ENCODE results near the gene HSF5.

The HSF5 gene

GRCh38 chr17:58376472-58377000, 111.7 kb downstream of the HSF5 start:
- Histone ChIP-seq H3F3A (ENCODE audit: insufficient read depth, low read length) (0 out of 2 replicates have a peak, but pooled peaks cover 1% of the 10 kb centered on the region), H3K36me3 (replicated peaks; ENCODE audit: insufficient read depth, low read length) (no peaks in the 10 kb centered on the region), H3K27me3 (replicated peaks; ENCODE audit: insufficient read depth, low read length) (no peaks in the 10 kb centered on the region; the same call in 1 of the 2 replicates), H3K4me3 (ENCODE audit: low read length) (no peak overlapping the region), H3K9ac (ENCODE audit: low read length) (no peak overlapping the region), H3K4me1 (ENCODE audit: low read length) (peaks cover 4% of the 10 kb centered on the region), H2AFZ (ENCODE audit: low read length) (no peak overlapping the region), H3K27ac (ENCODE audit: low read length) (no peak overlapping the region), H3K79me2 (ENCODE audit: low read length) (no peaks in the 10 kb centered on the region), H4K20me1 (ENCODE audit: insufficient read depth, low read length) (no peaks in the 10 kb centered on the region), H3K4me2 (ENCODE audit: low read depth, low read length) (no peak overlapping the region), H3K9me2 (replicated peaks; ENCODE audit: insufficient read depth, low read length) (no peaks in the 10 kb centered on the region), H3K9me3 (replicated peaks; ENCODE audit: insufficient read depth, low read length) (no peaks in the 10 kb centered on the region)
- DNase-seq, result no peak
- TF ChIP-seq EZH2 (optimal IDR thresholded peaks at IDR 0.05; ENCODE audit: low read depth, low read length) (no peak), EZH2phosphoT487 (IDR thresholded peaks at IDR 0.05; ENCODE audit: low read length) (no peak), CTCF (IDR thresholded peaks at IDR 0.05; ENCODE audit: low read length) (no peak)

GRCh38 chr17:58375811-58376210, 112.4 kb downstream of the HSF5 start:
- H3K4me3 ChIP-seq (ENCODE audit: low read length), result no peak overlapping the region
- no peak for DNase-seq
- no peak overlapping the region for H3K4me2 ChIP-seq (ENCODE audit: low read depth, low read length)
- no peaks in the 10 kb centered on the region; the same call in 1 of the 2 replicates for H3K27me3 ChIP-seq (replicated peaks; ENCODE audit: insufficient read depth, low read length)
- no peaks in the 10 kb centered on the region for H3K36me3 ChIP-seq (replicated peaks; ENCODE audit: insufficient read depth, low read length)
- no peaks in the 10 kb centered on the region for H3K9me3 ChIP-seq (replicated peaks; ENCODE audit: insufficient read depth, low read length)
- no peaks in the 10 kb centered on the region for H3F3A ChIP-seq (ENCODE audit: insufficient read depth, low read length)
- H4K20me1 ChIP-seq (ENCODE audit: insufficient read depth, low read length), result no peaks in the 10 kb centered on the region
- H2AFZ ChIP-seq (ENCODE audit: low read length), result no peak overlapping the region
- H3K79me2 ChIP-seq (ENCODE audit: low read length), result no peaks in the 10 kb centered on the region
- no peak overlapping the region for H3K27ac ChIP-seq (ENCODE audit: low read length)
- H3K9ac ChIP-seq (ENCODE audit: low read length), result no peak overlapping the region
- no peaks in the 10 kb centered on the region for H3K4me1 ChIP-seq (ENCODE audit: low read length)
- TF ChIP-seq EZH2phosphoT487 (IDR thresholded peaks at IDR 0.05; ENCODE audit: low read length) (no peak), EZH2 (optimal IDR thresholded peaks at IDR 0.05; ENCODE audit: low read depth, low read length) (no peak), CTCF (IDR thresholded peaks at IDR 0.05; ENCODE audit: low read length) (no peak)
- no peaks in the 10 kb centered on the region for H3K9me2 ChIP-seq (replicated peaks; ENCODE audit: insufficient read depth, low read length)

- Histone ChIP-seq H3K9me3 (replicated peaks; ENCODE audit: insufficient read depth, low read length) (no peaks in the 10 kb centered on the region), H3K27me3 (replicated peaks; ENCODE audit: insufficient read depth, low read length) (no peaks in the 10 kb centered on the region; the same call in 1 of the 2 replicates), H3K9me2 (replicated peaks; ENCODE audit: insufficient read depth, low read length) (no peaks in the 10 kb centered on the region), H3F3A (ENCODE audit: insufficient read depth, low read length) (no peaks in the 10 kb centered on the region), H3K4me1 (ENCODE audit: low read length) (no peaks in the 10 kb centered on the region), H3K4me3 (ENCODE audit: low read length) (no peak overlapping the region), H3K4me2 (ENCODE audit: low read depth, low read length) (no peak overlapping the region), H3K36me3 (replicated peaks; ENCODE audit: insufficient read depth, low read length) (no peaks in the 10 kb centered on the region), H3K9ac (ENCODE audit: low read length) (no peak overlapping the region), H4K20me1 (ENCODE audit: insufficient read depth, low read length) (no peaks in the 10 kb centered on the region), H3K27ac (ENCODE audit: low read length) (no peak overlapping the region), H2AFZ (ENCODE audit: low read length) (no peak overlapping the region), H3K79me2 (ENCODE audit: low read length) (no peaks in the 10 kb centered on the region)
- DNase-seq, result no peak
- TF ChIP-seq CTCF (IDR thresholded peaks at IDR 0.05; ENCODE audit: low read length) (no peak), EZH2phosphoT487 (IDR thresholded peaks at IDR 0.05; ENCODE audit: low read length) (no peak)
Measured at GRCh38 chr17:58375256-58375655, 113.0 kb downstream of the HSF5 start.

All from MM.1S (cell line).